NCI-H2107 (cell line): ENCODE results near the gene GSTM3.
"Not testable (repeated sequence)": the region's sequence is repeated elsewhere in the genome, so short reads cannot be mapped to it uniquely, and the experiment has no call there.

Experiments
- DNase-seq: peaks from one replicate; lab custom pipeline; 2025; lab: John Stamatoyannopoulos, UW

Gene GSTM3

GRCh38 chr1:109762039-109762585, 21.3 kb upstream of the GSTM3 start:
- no peak for DNase-seq

GRCh38 chr1:109761227-109762038, 20.6 kb upstream of the GSTM3 start:
- no peak for DNase-seq

GRCh38 chr1:109760581-109761226, 19.9 kb upstream of the GSTM3 start:
- DNase-seq, result no peak

GRCh38 chr1:109759513-109760334, 18.9 kb upstream of the GSTM3 start:
- DNase-seq, result no peak

GRCh38 chr1:109757936-109758786, 17.3 kb upstream of the GSTM3 start:
- no peak for DNase-seq

GRCh38 chr1:109756848-109757521, 16.1 kb upstream of the GSTM3 start:
- DNase-seq, result no peak

GRCh38 chr1:109756325-109756724, 15.5 kb upstream of the GSTM3 start:
- not testable (repeated sequence) for DNase-seq

- no peak for DNase-seq
These were observed 13.9 kb upstream of the GSTM3 start for GRCh38 chr1:109754738-109755137.

GRCh38 chr1:109751531-109752260, 10.9 kb upstream of the GSTM3 start:
- DNase-seq, result no peak

GRCh38 chr1:109750920-109751319, 10.1 kb upstream of the GSTM3 start:
- DNase-seq, result no peak

- DNase-seq, result no peak
These were observed 9.5 kb upstream of the GSTM3 start for GRCh38 chr1:109750241-109750882.

GRCh38 chr1:109749221-109749620, 8.4 kb upstream of the GSTM3 start:
- no peak for DNase-seq

- DNase-seq, result not testable (repeated sequence)
These were observed 7.5 kb upstream of the GSTM3 start for GRCh38 chr1:109748311-109748710.

- DNase-seq, result peak; percentile 82
These were observed 862 bp downstream of the GSTM3 start for GRCh38 chr1:109739738-109740614.

- DNase-seq, result no peak
These were observed 7.5 kb downstream of the GSTM3 start for GRCh38 chr1:109733236-109733870.

GRCh38 chr1:109732390-109732881, 8.4 kb downstream of the GSTM3 start:
- DNase-seq, result no peak

GRCh38 chr1:109730666-109731065, 10.2 kb downstream of the GSTM3 start:
- DNase-seq, result no peak

- no peak for DNase-seq
These were observed 12.0 kb downstream of the GSTM3 start for GRCh38 chr1:109728870-109729269.
